Fibroblast of lung (primary cell): ENCODE results near the gene TMEM184A.

Experiments
- EZH2 ChIP-seq: IDR thresholded peaks from 2 replicates; pipeline ENCODE4 v1.5.1; 2012; ENCODE audit warnings: low read length, control low read depth, mild to moderate bottlenecking; ENCODE audit errors: missing control alignments
- TF ChIP-seq, protein P1 (sequence below), 2 donors: IDR thresholded peaks in 1 of 2; conservative IDR thresholded peaks in 1 of 2; 1 replicate in 1 of 2; 2 replicates in 1 of 2; pipeline ENCODE4 v1.5.1; 2011 to 2012; ENCODE audit warnings: low read length in 2 of 2, control low read depth in 1 of 2, inconsistent platforms in 1 of 2, low read depth in 1 of 2, mild to moderate bottlenecking in 1 of 2

DNA sequence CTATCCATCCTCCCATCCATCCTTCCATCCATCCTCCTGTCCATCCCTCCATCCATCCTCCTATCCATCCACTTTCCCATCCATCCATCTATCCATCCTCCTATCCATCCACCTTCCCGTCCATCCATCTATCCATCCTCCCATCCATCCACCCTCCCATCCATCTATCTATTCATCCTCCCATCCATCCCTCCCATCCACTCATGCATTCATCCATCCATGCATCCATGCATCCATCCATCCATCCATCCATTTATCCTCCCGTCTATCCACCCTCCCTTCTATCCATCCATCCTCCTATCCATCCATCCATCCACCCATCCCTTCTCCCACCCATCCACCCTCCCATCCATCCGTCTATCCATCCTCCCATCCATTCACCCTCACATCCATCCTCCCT is 39.0 kb upstream of the TMEM184A start:
- TF ChIP-seq, protein P1, sequence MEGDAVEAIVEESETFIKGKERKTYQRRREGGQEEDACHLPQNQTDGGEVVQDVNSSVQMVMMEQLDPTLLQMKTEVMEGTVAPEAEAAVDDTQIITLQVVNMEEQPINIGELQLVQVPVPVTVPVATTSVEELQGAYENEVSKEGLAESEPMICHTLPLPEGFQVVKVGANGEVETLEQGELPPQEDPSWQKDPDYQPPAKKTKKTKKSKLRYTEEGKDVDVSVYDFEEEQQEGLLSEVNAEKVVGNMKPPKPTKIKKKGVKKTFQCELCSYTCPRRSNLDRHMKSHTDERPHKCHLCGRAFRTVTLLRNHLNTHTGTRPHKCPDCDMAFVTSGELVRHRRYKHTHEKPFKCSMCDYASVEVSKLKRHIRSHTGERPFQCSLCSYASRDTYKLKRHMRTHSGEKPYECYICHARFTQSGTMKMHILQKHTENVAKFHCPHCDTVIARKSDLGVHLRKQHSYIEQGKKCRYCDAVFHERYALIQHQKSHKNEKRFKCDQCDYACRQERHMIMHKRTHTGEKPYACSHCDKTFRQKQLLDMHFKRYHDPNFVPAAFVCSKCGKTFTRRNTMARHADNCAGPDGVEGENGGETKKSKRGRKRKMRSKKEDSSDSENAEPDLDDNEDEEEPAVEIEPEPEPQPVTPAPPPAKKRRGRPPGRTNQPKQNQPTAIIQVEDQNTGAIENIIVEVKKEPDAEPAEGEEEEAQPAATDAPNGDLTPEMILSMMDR (conservative IDR thresholded peaks at IDR 0.05 in 1 of 2, IDR thresholded peaks at IDR 0.05 in 1 of 2; ENCODE audit: low read depth in 1 of 2, low read length in 2 of 2): no peak
- no peak for TF ChIP-seq EZH2
